SK-N-SH (cell line): ENCODE results near the gene C8B. TPM values are rescaled to one million over a fixed set of nuclear protein-coding genes. Genes with fewer than 3 reads are reported as not detected.

Source experiments
- CTCF ChIA-PET: fragments of 300-600, 350-600 bp; formaldehyde crosslinking; extraction: SDS; loops from one replicate; lab custom pipeline; 2021; lab: Yijun Ruan, JAX
- POLR2A ChIA-PET: fragments of 350-600 bp; sonication (Branson Sonifier 250); formaldehyde crosslinking; extraction: SDS; loops from one replicate; lab custom pipeline; 2020; ENCODE audit warnings: antibody characterized with exemption, inconsistent platforms; lab: Yijun Ruan, JAX
- DNase-seq: peaks from one replicate; pipeline ENCODE4 v3.0.0; 2012
- H2AFZ ChIP-seq: fragments of 200-600 bp; sonication (generic); 2 replicates; pipeline ENCODE4 v1.8.1; 2016; ENCODE audit warnings: antibody characterized with exemption, mild to moderate bottlenecking, low read depth
- H3F3A ChIP-seq: fragments of 200-600 bp; sonication (generic); replicated peaks from 2 replicates; pipeline ENCODE3; 2016; ENCODE audit warnings: antibody characterized with exemption, mild to moderate bottlenecking; ENCODE audit not compliant: insufficient read depth
- H3K27ac ChIP-seq, 2 experiments: fragments of 200-500 bp in 1 of 2; fragments of 200-600 bp in 1 of 2; sonication (Bioruptor generic) in 1 of 2; sonication (generic), shearing (Covaris generic) in 1 of 2; 2 replicates each; pipeline versions ENCODE4 v1.5.1 to v1.6.1; 2014 to 2016; ENCODE audit warnings: low read depth in 2 of 2, inconsistent platforms in 1 of 2, low read length in 1 of 2, mild to moderate bottlenecking in 1 of 2, mixed read lengths in 1 of 2
- H3K27me3 ChIP-seq: fragments of 200-600 bp; sonication (generic), shearing (Covaris generic); 2 replicates; pipeline ENCODE4 v1.6.1; 2016; ENCODE audit warnings: mixed run types; ENCODE audit not compliant: insufficient read depth
- H3K36me3 ChIP-seq, 2 experiments: fragments of 200-500 bp in 1 of 2; fragments of 200-600 bp in 1 of 2; sonication (Bioruptor generic) in 1 of 2; sonication (generic) in 1 of 2; replicated peaks in 1 of 2; 2 replicates each; pipeline versions ENCODE3 to v1.5.1; 2014 to 2016; ENCODE audit warnings: low read length in 1 of 2, mild to moderate bottlenecking in 1 of 2; ENCODE audit not compliant: insufficient read depth in 2 of 2, control insufficient read depth in 1 of 2
- H3K4me1 ChIP-seq, 2 experiments: fragments of 200-500 bp in 1 of 2; fragments of 200-600 bp in 1 of 2; sonication (Bioruptor generic) in 1 of 2; sonication (generic), shearing (Covaris generic) in 1 of 2; 2 replicates each; pipeline versions ENCODE4 v1.5.1 to v1.6.1; 2014 to 2016; ENCODE audit warnings: low read depth in 1 of 2, low read length in 1 of 2, mixed run types in 1 of 2; ENCODE audit not compliant: insufficient read depth in 2 of 2, control insufficient read depth in 1 of 2
- H3K4me2 ChIP-seq: fragments of 200-600 bp; sonication (generic), shearing (Covaris generic); 2 replicates; pipeline ENCODE4 v1.6.1; 2017; ENCODE audit warnings: mixed run types
- H3K4me3 ChIP-seq, 2 experiments: fragments of 200-500 bp in 1 of 2; fragments of 200-600 bp in 1 of 2; sonication (Bioruptor generic) in 1 of 2; sonication (generic), shearing (Covaris generic) in 1 of 2; 2 replicates each; pipeline versions ENCODE4 v1.5.1 to v1.8.1; 2014 to 2016; ENCODE audit warnings: low read depth in 2 of 2, inconsistent platforms in 1 of 2, low read length in 1 of 2, mild to moderate bottlenecking in 1 of 2, mixed read lengths in 1 of 2, moderate library complexity in 1 of 2
- H3K79me2 ChIP-seq: fragments of 200-600 bp; sonication (generic); 2 replicates; pipeline ENCODE4 v1.8.1; 2017; ENCODE audit warnings: mild to moderate bottlenecking; ENCODE audit not compliant: insufficient read depth
- H3K9ac ChIP-seq: fragments of 200-600 bp; sonication (generic); 2 replicates; pipeline ENCODE4 v1.6.1; 2017; ENCODE audit warnings: mixed run types
- H3K9me2 ChIP-seq: fragments of 200-600 bp; sonication (generic); 2 replicates; pipeline ENCODE4 v1.6.1; 2017; ENCODE audit warnings: mixed run types
- H3K9me3 ChIP-seq: fragments of 200-600 bp; sonication (generic); 2 replicates; pipeline ENCODE4 v1.6.1; 2017; ENCODE audit warnings: mixed run types, mild to moderate bottlenecking, moderate library complexity
- H4K20me1 ChIP-seq: fragments of 200-600 bp; sonication (generic); 2 replicates; pipeline ENCODE4 v1.6.1; 2017; ENCODE audit warnings: mild to moderate bottlenecking, mixed run types; ENCODE audit not compliant: insufficient read depth
- CHD2 ChIP-seq: fragments of 150-350 bp; IDR thresholded peaks from 2 replicates; pipeline ENCODE4 v1.6.1; 2018; ENCODE audit warnings: low read length; ENCODE audit not compliant: partially characterized antibody
- EP300 ChIP-seq, 2 experiments: IDR thresholded peaks; 2 replicates each; pipeline versions ENCODE4 v1.4.0 to v1.6.1; 2012; ENCODE audit warnings: borderline replicate concordance in 1 of 2, low read depth in 1 of 2, low read length in 1 of 2
- FOSL2 ChIP-seq: IDR thresholded peaks from 2 replicates; pipeline ENCODE4 v1.4.0; 2012; ENCODE audit warnings: low read depth, mild to moderate bottlenecking, moderate library complexity, borderline replicate concordance
- GATA2 ChIP-seq: sonication (generic); formaldehyde crosslinking; IDR thresholded peaks from 2 replicates; pipeline ENCODE4 v1.5.0; 2020; ENCODE audit warnings: mild to moderate bottlenecking, missing genetic modification reagents
- JUND ChIP-seq: IDR thresholded peaks from 2 replicates; pipeline ENCODE4 v1.4.0; 2012
- TCF12 ChIP-seq: IDR thresholded peaks from 2 replicates; pipeline ENCODE4 v1.4.0; 2012
- whole genome bisulfite sequencing: methylation state at CpG from one replicate; pipeline ENCODE4 v1.1.6; 2017; ENCODE audit warnings: low lambda C conversion rate; 5-methylcytosine and 5-hydroxymethylcytosine counted together
- polyA plus RNA-seq, 3 experiments: library from polyadenylated mRNA; depleted of rRNA; stranded (reverse); fragments of >200 nt; gene quantifications; 2 replicates each; pipeline ENCODE4 v1.2.3, GENCODE V29; 2012
- TF ChIP-seq, protein P1 (sequence below): IDR thresholded peaks from 2 replicates; pipeline ENCODE4 v1.6.1; 2012; ENCODE audit warnings: mild to moderate bottlenecking, low read depth, low read length, moderate library complexity

Gene C8B
- polyA plus RNA-seq, 1 of the 3 experiments (the other 2 are of a cell fraction), result not detected

DNA sequence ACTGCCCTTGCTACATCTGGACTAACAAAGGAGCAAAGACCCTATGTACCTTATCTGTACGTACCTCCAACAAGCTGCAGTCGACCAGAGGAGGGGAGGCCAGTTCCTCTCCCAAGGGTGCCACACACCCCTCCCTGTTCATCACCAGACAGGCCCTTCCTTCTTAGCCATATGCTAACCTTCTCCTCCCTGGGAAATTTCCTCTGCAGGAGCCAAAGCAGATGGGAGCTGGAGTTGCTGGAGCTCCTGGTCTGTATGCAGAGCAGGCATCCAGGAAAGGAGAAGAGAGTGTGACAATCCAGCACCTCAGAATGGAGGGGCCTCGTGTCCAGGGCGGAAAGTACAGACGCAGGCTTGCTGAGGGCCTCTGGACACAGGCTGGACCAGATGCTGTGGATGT is 48.5 kb downstream of the C8B start:
- ChIA-PET CTCF (interaction anchor here (1.4 kb wide), 1 partner anchor 96 kb away, joined by 3 read pairs; no protein-coding TSS in a partner anchor), POLR2A (no interaction called here)
- Histone ChIP-seq H3K9me2 (no peaks in the 10 kb centered on the region), H3K27me3 (no peaks in the 10 kb centered on the region), H2AFZ (no peak overlapping the region), H3K36me3 (no peaks in the 10 kb centered on the region), H3K9me3 (no peaks in the 10 kb centered on the region), H3K79me2 (no peaks in the 10 kb centered on the region), H3K4me1 (peaks cover 0 to 16% of the 10 kb centered on the region in 2 experiments; a peak in 2 of 4 replicates), H3K27ac (no peak overlapping the region), H3K4me3 (no peak overlapping the region), H3K4me2 (no peak overlapping the region), H3F3A (no peaks in the 10 kb centered on the region), H4K20me1 (no peaks in the 10 kb centered on the region), H3K9ac (no peak overlapping the region)
- no CpG with 5 or more reads among the region's 5 CpGs for WGBS
- TF ChIP-seq JUND (no peak), FOSL2 (no peak)
- TF ChIP-seq, protein P1, sequence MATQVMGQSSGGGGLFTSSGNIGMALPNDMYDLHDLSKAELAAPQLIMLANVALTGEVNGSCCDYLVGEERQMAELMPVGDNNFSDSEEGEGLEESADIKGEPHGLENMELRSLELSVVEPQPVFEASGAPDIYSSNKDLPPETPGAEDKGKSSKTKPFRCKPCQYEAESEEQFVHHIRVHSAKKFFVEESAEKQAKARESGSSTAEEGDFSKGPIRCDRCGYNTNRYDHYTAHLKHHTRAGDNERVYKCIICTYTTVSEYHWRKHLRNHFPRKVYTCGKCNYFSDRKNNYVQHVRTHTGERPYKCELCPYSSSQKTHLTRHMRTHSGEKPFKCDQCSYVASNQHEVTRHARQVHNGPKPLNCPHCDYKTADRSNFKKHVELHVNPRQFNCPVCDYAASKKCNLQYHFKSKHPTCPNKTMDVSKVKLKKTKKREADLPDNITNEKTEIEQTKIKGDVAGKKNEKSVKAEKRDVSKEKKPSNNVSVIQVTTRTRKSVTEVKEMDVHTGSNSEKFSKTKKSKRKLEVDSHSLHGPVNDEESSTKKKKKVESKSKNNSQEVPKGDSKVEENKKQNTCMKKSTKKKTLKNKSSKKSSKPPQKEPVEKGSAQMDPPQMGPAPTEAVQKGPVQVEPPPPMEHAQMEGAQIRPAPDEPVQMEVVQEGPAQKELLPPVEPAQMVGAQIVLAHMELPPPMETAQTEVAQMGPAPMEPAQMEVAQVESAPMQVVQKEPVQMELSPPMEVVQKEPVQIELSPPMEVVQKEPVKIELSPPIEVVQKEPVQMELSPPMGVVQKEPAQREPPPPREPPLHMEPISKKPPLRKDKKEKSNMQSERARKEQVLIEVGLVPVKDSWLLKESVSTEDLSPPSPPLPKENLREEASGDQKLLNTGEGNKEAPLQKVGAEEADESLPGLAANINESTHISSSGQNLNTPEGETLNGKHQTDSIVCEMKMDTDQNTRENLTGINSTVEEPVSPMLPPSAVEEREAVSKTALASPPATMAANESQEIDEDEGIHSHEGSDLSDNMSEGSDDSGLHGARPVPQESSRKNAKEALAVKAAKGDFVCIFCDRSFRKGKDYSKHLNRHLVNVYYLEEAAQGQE, result no peak
- DNase-seq, result no peak

DNA sequence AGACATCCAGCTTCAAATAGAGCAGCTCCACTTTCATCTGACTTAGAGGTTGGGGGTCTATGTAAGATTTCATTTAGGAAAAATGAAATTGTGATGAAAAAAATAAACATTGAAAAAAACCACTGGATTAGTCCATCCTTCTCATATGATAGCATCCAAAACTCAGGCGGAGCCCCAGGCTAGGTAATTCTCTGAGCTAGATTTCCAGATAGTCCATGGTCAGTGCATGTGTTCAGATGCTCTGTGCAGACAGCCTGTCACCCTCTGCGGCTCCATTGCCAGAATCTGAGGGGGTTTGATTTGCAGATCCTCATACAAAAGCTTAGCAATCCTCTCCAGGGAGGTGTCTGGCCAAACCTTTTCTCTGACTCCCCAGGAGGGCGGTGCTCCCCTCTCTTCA is 49.2 kb downstream of the C8B start:
- no peak overlapping the region for H3K4me3 ChIP-seq
- H3K27me3 ChIP-seq, result no peaks in the 10 kb centered on the region
- H3F3A ChIP-seq, result no peaks in the 10 kb centered on the region
- POLR2A ChIA-PET, result no interaction called here
- no peaks in the 10 kb centered on the region for H3K79me2 ChIP-seq
- 54% methylated on average over 3 of the region's 3 CpGs for WGBS
- no peaks in the 10 kb centered on the region for H3K9me2 ChIP-seq
- no peak overlapping the region for H2AFZ ChIP-seq
- no peak overlapping the region for H3K9ac ChIP-seq
- peak; percentile 25; the same call in 1 of the 2 replicates for TF ChIP-seq GATA2
- no peak for TF ChIP-seq CHD2
- CTCF ChIA-PET, result interaction anchor here (0.9 to 1.4 kb wide), 2 partner anchors 45 to 96 kb away, joined by 3 read pairs; no protein-coding TSS in a partner anchor
- H3K9me3 ChIP-seq, result no peaks in the 10 kb centered on the region
- peak; percentile 51 for DNase-seq
- no peak overlapping the region for H3K27ac ChIP-seq
- no peaks in the 10 kb centered on the region for H4K20me1 ChIP-seq
- H3K4me1 ChIP-seq, result peaks cover 0 to 16% of the 10 kb centered on the region in 2 experiments; a peak in 2 of 4 replicates
- H3K4me2 ChIP-seq, result no peak overlapping the region
- no peaks in the 10 kb centered on the region for H3K36me3 ChIP-seq

DNA sequence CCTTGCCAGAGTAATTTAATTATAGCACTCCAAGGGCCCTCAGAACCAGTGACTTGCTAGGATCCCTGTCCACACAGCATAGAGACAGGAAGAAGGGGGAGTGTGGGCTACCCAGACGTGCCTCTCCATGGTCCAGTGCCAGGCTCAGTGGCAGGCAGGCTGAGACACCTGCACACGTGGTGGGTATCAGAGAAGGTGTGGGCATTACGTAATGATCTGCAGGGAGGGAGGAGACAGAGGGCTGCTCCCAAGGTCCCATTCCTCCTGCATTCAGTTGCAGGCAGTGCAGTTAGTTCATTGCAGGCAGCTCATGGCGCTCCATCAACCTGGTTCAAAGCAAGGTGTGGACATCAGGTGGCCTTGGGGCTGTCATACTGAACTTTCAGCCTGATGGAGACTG is 49.9 kb downstream of the C8B start:
- Histone ChIP-seq H3K4me2 (no peak overlapping the region), H3K9ac (no peak overlapping the region), H3K79me2 (no peaks in the 10 kb centered on the region), H2AFZ (no peak overlapping the region), H3K9me2 (no peaks in the 10 kb centered on the region), H3K27me3 (no peaks in the 10 kb centered on the region), H3K36me3 (no peaks in the 10 kb centered on the region), H4K20me1 (no peaks in the 10 kb centered on the region), H3K9me3 (no peaks in the 10 kb centered on the region), H3K27ac (no peak overlapping the region), H3K4me1 (peaks cover 0 to 12% of the 10 kb centered on the region in 2 experiments; a peak in 2 of 4 replicates), H3K4me3 (no peak overlapping the region), H3F3A (no peaks in the 10 kb centered on the region)
- TF ChIP-seq EP300 (IDR thresholded peaks at IDR 0.05; ENCODE audit: borderline replicate concordance in 1 of 2, low read depth in 1 of 2, low read length in 1 of 2) (no peak), TCF12 (no peak)
- POLR2A ChIA-PET, result no interaction called here
- WGBS, result 43% methylated on average over 3 of the region's 4 CpGs
- peak; percentile 32 for DNase-seq
- CTCF ChIA-PET, result interaction anchor here (0.9 kb wide), 1 partner anchor 44 kb away, joined by 3 read pairs; no protein-coding TSS in a partner anchor
